HepG2 (cell line): ENCODE data around the gene ALG8. TPM values are rescaled to one million over a fixed set of nuclear protein-coding genes. Genes with fewer than 3 reads are reported as not detected.
A peak's percentile ranks its signal among the peaks of the same experiment; 100 is the strongest.

ENCODE experiments used
- ARID2 ChIP-seq: sonication (generic); formaldehyde crosslinking; IDR thresholded peaks from 2 replicates; pipeline ENCODE4 v1.8.1; 2022; ENCODE audit warnings: mild to moderate bottlenecking, missing genetic modification reagents, borderline replicate concordance
- DNMT3B ChIP-seq: conservative IDR thresholded peaks from 2 replicates; pipeline ENCODE4 v1.6.1; 2016; ENCODE audit warnings: missing biosample characterization, control low read depth
- EZH2 ChIP-seq: conservative IDR thresholded peaks from 2 replicates; pipeline ENCODE4 v1.6.1; 2012; ENCODE audit warnings: mild to moderate bottlenecking, low read depth, low read length, moderate library complexity
- HCFC1 ChIP-seq: fragments of 150-350 bp; IDR thresholded peaks from 2 replicates; pipeline ENCODE4 v1.6.1; 2014; ENCODE audit warnings: low read depth, low read length
- HOXD1 ChIP-seq: sonication (generic); formaldehyde crosslinking; IDR thresholded peaks from 2 replicates; pipeline ENCODE4 v1.5.0; 2020; ENCODE audit warnings: missing genetic modification reagents
- ISX ChIP-seq: sonication (generic); formaldehyde crosslinking; conservative IDR thresholded peaks from 2 replicates; pipeline ENCODE4 v1.5.0; 2020; ENCODE audit warnings: missing genetic modification reagents
- KLF16 ChIP-seq, 2 experiments: sonication (generic) in 1 of 2; formaldehyde crosslinking in 1 of 2; IDR thresholded peaks; 2 replicates each; pipeline versions ENCODE4 v1.6.1 to v1.8.0; 2016 to 2023; ENCODE audit warnings: missing genetic modification reagents in 2 of 2, missing compliant biosample characterization in 1 of 2
- MLLT10 ChIP-seq: sonication (generic); formaldehyde crosslinking; IDR thresholded peaks from 2 replicates; pipeline ENCODE4 v1.4.0; 2020; ENCODE audit warnings: missing genetic modification reagents
- MXI1 ChIP-seq: IDR thresholded peaks from 3 replicates; pipeline ENCODE4 v1.6.1; 2012; ENCODE audit warnings: low read depth, low read length, inconsistent platforms, borderline replicate concordance
- POLR2AphosphoS5 ChIP-seq: IDR thresholded peaks from 2 replicates; pipeline ENCODE4 v1.6.1; 2012; ENCODE audit warnings: low read depth, low read length
- RBFOX2 ChIP-seq: fragments of 200-400 bp; formaldehyde crosslinking; IDR thresholded peaks from 2 replicates; pipeline ENCODE4 v1.6.1; 2017; ENCODE audit warnings: low read depth, mild to moderate bottlenecking, low read length
- TAF1 ChIP-seq: sonication (generic); formaldehyde crosslinking; IDR thresholded peaks from 2 replicates; pipeline ENCODE4 v1.4.0; 2020; ENCODE audit warnings: missing genetic modification reagents
- ZNF136 ChIP-seq: sonication (generic); formaldehyde crosslinking; IDR thresholded peaks from 2 replicates; pipeline ENCODE4 v1.8.1; 2022; ENCODE audit warnings: low read depth, mild to moderate bottlenecking, moderate library complexity, missing genetic modification reagents
- ZNF263 ChIP-seq: sonication (generic); formaldehyde crosslinking; IDR thresholded peaks from 2 replicates; pipeline ENCODE4 v1.4.0; 2020; ENCODE audit warnings: missing genetic modification reagents
- ZNF383 ChIP-seq: sonication (generic); formaldehyde crosslinking; IDR thresholded peaks from 2 replicates; pipeline ENCODE4 v1.4.0; 2020; ENCODE audit warnings: missing genetic modification reagents, mild to moderate bottlenecking, borderline replicate concordance
- ZNF550 ChIP-seq: sonication (generic); formaldehyde crosslinking; IDR thresholded peaks from 2 replicates; pipeline ENCODE4 v1.4.0; 2020; ENCODE audit warnings: mild to moderate bottlenecking, missing genetic modification reagents, borderline replicate concordance
- ZNF709 ChIP-seq: sonication (generic); formaldehyde crosslinking; IDR thresholded peaks from 2 replicates; pipeline ENCODE4 v1.5.0; 2020; ENCODE audit warnings: mild to moderate bottlenecking, missing genetic modification reagents
- ZNF720 ChIP-seq: sonication (generic); formaldehyde crosslinking; IDR thresholded peaks from 2 replicates; pipeline ENCODE4 v1.4.0; 2020; ENCODE audit warnings: missing genetic modification reagents
- ZNF878 ChIP-seq: sonication (generic); formaldehyde crosslinking; IDR thresholded peaks from 2 replicates; pipeline ENCODE4 v1.8.1; 2023; ENCODE audit warnings: mild to moderate bottlenecking, missing genetic modification reagents, moderate library complexity
- ZSCAN31 ChIP-seq: sonication (generic); formaldehyde crosslinking; IDR thresholded peaks from 2 replicates; pipeline ENCODE4 v1.5.0; 2020; ENCODE audit warnings: low read depth, mild to moderate bottlenecking, missing genetic modification reagents
- polyA plus RNA-seq, 8 experiments: library from polyadenylated mRNA; depleted of rRNA in 3 of 8; stranded (reverse) in 7 of 8; unstranded in 1 of 8; fragments of >200 nt; fragmentation: Illumina TruSeq in 4 of 8; extraction: Trizol in 4 of 8; gene quantifications; 2 replicates each; pipeline versions ENCODE4 v1.2.1 to v1.2.3, GENCODE V29; 2011 to 2016; ENCODE audit warnings: low read depth in 4 of 8, missing spikeins in 1 of 8, mixed read lengths in 1 of 8; ENCODE audit not compliant: insufficient read depth in 1 of 8
- total RNA-seq, 5 experiments: library from RNA; depleted of rRNA; stranded (reverse); fragments of >200 nt; fragmentation: Illumina TruSeq; extraction: Trizol; gene quantifications; 2 replicates each; pipeline ENCODE4 v1.2.3, GENCODE V29; 2016; ENCODE audit warnings: low read depth in 1 of 5
- TF ChIP-seq, protein P1 (sequence below): sonication (generic); formaldehyde crosslinking; IDR thresholded peaks from 2 replicates; pipeline ENCODE4 v1.5.0; 2020; ENCODE audit warnings: missing genetic modification reagents
- TF ChIP-seq, protein P2 (sequence below): sonication (generic); formaldehyde crosslinking; conservative IDR thresholded peaks from 2 replicates; pipeline ENCODE4 v1.5.0; 2020; ENCODE audit warnings: missing genetic modification reagents
- TF ChIP-seq, protein P3 (sequence below): sonication (generic); formaldehyde crosslinking; IDR thresholded peaks from 2 replicates; pipeline ENCODE4 v1.4.0; 2020; ENCODE audit warnings: missing genetic modification reagents
- TF ChIP-seq, protein P4 (sequence below): sonication (generic); formaldehyde crosslinking; IDR thresholded peaks from 2 replicates; pipeline ENCODE4 v1.8.1; 2023; ENCODE audit warnings: mild to moderate bottlenecking, missing genetic modification reagents
- TF ChIP-seq, protein P5 (sequence below): sonication (generic); formaldehyde crosslinking; IDR thresholded peaks from 2 replicates; pipeline ENCODE4 v1.5.0; 2020; ENCODE audit warnings: missing genetic modification reagents, mild to moderate bottlenecking, borderline replicate concordance

ALG8 gene
- total and polyA plus RNA-seq, 2 of the 13 experiments (the other 11 are each of a cell fraction or from before 2014, with no cell fraction given), result 75.8 to 88.0 TPM

DNA sequence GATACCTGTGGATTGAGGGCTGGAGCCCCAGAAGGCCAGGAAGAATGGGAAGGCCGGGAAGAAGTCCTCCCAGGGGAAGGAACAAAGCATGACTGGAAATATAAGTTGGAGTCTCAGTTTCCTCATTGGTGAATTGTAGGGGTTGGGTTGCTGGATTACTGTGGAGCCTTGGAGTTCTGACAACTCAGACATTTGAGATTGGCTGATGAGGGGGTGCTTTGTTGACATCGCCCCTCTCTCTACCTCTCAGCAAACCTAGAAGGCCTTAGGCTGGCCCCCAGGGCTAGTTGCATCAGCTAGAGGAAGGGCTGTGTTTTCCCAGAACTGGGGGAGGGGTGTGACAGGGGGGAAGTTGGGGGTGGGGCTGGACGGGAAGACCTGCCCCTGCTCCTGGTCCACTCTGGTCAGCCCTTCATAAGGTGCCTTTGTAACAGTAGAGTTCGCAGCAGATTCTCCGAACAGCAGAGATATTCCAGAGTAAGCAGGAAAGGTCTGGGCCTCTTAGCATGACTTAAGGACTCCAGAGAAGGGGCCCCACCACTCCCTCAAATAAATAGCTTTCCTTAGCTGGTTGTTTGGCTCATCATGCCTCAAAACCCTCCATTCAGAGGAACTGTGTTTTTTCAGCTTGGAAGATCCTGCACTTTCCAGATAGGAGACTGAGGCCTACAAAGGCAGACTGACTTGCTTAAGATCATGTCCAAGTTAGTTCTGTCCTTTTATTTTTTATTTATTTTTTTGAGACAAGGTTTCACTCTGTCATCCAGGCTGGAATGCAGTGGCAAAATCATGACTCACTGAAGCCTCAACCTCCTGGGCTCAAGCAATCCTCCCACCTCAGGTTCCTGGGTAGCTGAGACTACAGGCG is 88.2 kb downstream of the ALG8 start (continued):
- TF ChIP-seq ISX, result no peak
- no peak for TF ChIP-seq HCFC1
- 0 out of 2 replicates have a peak, but pooled peaks have one; percentile 45 for TF ChIP-seq RBFOX2
- peak in 1 of 2 experiments; percentile 21; a peak in 1 of 4 replicates for TF ChIP-seq KLF16 (CRISPR knock-in tag; IDR thresholded peaks at IDR 0.05)
- TF ChIP-seq POLR2AphosphoS5, result peak; percentile 65
- no peak for TF ChIP-seq ZNF550 (CRISPR knock-in tag)
- TF ChIP-seq ZNF263 (CRISPR knock-in tag), result no peak
- TF ChIP-seq, protein P1, sequence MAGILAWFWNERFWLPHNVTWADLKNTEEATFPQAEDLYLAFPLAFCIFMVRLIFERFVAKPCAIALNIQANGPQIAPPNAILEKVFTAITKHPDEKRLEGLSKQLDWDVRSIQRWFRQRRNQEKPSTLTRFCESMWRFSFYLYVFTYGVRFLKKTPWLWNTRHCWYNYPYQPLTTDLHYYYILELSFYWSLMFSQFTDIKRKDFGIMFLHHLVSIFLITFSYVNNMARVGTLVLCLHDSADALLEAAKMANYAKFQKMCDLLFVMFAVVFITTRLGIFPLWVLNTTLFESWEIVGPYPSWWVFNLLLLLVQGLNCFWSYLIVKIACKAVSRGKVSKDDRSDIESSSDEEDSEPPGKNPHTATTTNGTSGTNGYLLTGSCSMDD, result no peak
- TF ChIP-seq, protein P2, sequence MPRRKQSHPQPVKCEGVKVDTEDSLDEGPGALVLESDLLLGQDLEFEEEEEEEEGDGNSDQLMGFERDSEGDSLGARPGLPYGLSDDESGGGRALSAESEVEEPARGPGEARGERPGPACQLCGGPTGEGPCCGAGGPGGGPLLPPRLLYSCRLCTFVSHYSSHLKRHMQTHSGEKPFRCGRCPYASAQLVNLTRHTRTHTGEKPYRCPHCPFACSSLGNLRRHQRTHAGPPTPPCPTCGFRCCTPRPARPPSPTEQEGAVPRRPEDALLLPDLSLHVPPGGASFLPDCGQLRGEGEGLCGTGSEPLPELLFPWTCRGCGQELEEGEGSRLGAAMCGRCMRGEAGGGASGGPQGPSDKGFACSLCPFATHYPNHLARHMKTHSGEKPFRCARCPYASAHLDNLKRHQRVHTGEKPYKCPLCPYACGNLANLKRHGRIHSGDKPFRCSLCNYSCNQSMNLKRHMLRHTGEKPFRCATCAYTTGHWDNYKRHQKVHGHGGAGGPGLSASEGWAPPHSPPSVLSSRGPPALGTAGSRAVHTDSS (CRISPR knock-in tag), result no peak
- TF ChIP-seq ARID2 (CRISPR knock-in tag), result no peak
- TF ChIP-seq, protein P3, sequence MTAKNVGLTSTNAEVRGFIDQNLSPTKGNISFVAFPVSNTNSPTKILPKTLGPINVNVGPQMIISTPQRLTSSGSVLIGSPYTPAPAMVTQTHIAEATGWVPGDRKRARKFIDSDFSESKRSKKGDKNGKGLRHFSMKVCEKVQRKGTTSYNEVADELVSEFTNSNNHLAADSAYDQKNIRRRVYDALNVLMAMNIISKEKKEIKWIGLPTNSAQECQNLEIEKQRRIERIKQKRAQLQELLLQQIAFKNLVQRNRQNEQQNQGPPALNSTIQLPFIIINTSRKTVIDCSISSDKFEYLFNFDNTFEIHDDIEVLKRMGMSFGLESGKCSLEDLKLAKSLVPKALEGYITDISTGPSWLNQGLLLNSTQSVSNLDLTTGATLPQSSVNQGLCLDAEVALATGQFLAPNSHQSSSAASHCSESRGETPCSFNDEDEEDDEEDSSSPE (CRISPR knock-in tag), result no peak
- 0 out of 2 replicates have a peak, but pooled peaks have one; percentile 43 for TF ChIP-seq DNMT3B (CRISPR knock-in tag)
- TF ChIP-seq ZNF878 (CRISPR knock-in tag), result 0 out of 2 replicates have a peak, but pooled peaks have one; percentile 58
- TF ChIP-seq, protein P4, sequence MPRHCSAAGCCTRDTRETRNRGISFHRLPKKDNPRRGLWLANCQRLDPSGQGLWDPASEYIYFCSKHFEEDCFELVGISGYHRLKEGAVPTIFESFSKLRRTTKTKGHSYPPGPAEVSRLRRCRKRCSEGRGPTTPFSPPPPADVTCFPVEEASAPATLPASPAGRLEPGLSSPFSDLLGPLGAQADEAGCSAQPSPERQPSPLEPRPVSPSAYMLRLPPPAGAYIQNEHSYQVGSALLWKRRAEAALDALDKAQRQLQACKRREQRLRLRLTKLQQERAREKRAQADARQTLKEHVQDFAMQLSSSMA (CRISPR knock-in tag), result no peak
- no peak for TF ChIP-seq MXI1
- 0 out of 2 replicates have a peak, but pooled peaks have one; percentile 36 for TF ChIP-seq ZNF709 (CRISPR knock-in tag)
- TF ChIP-seq, protein P5, sequence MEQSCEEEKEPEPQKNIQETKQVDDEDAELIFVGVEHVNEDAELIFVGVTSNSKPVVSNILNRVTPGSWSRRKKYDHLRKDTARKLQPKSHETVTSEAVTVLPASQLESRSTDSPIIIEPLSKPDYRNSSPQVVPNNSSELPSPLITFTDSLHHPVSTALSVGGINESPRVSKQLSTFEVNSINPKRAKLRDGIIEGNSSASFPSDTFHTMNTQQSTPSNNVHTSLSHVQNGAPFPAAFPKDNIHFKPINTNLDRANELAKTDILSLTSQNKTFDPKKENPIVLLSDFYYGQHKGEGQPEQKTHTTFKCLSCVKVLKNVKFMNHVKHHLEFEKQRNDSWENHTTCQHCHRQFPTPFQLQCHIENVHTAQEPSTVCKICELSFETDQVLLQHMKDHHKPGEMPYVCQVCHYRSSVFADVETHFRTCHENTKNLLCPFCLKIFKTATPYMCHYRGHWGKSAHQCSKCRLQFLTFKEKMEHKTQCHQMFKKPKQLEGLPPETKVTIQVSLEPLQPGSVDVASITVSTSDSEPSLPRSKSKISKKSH (CRISPR knock-in tag), result no peak
- no peak for TF ChIP-seq ZSCAN31 (CRISPR knock-in tag)
- no peak for TF ChIP-seq MLLT10 (CRISPR knock-in tag)
- TF ChIP-seq ZNF720, result no peak
- no peak for TF ChIP-seq ZNF383 (CRISPR knock-in tag)
- TF ChIP-seq ZNF136, result no peak
- no peak for TF ChIP-seq EZH2
- TF ChIP-seq HOXD1 (CRISPR knock-in tag), result no peak
- peak; percentile 45; the same call in 1 of the 2 replicates for TF ChIP-seq TAF1 (CRISPR knock-in tag)
